ENCODE results near the gene MICALL2.

Gene MICALL2

GRCh38 chr7:1458683-1459511 is at the start of gene MICALL2:
MICALL2 (minus strand) TSS chr7:1459470; CDS start chr7:1459326, 144 bp downstream.
- peak; percentile 22 for DNase-seq

DNA sequence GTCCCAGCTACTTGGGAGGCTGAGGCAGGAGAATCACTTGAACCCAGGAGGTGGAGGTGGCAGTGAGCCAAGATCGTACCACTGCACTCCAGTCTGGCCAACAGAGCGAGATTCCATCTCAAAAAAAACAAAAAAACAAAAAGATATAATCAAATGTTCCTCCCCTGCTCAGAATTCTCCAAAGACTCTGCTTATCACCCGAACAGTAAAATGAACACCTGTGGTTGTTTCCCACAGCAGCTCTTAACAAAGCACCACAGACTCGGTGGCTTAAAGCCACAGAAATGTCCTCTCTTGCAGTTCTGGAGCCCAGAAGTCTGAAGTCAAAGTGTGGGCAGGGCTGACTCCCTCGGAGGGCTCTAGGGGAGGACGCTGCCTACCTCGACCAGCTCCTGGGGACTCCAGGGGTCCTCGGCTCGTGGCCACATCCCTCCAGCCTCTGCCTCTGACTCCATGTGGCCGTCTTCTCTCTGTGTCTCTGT is 49.0 kb upstream of the MICALL2 start:
- no peak for DNase-seq

DNA sequence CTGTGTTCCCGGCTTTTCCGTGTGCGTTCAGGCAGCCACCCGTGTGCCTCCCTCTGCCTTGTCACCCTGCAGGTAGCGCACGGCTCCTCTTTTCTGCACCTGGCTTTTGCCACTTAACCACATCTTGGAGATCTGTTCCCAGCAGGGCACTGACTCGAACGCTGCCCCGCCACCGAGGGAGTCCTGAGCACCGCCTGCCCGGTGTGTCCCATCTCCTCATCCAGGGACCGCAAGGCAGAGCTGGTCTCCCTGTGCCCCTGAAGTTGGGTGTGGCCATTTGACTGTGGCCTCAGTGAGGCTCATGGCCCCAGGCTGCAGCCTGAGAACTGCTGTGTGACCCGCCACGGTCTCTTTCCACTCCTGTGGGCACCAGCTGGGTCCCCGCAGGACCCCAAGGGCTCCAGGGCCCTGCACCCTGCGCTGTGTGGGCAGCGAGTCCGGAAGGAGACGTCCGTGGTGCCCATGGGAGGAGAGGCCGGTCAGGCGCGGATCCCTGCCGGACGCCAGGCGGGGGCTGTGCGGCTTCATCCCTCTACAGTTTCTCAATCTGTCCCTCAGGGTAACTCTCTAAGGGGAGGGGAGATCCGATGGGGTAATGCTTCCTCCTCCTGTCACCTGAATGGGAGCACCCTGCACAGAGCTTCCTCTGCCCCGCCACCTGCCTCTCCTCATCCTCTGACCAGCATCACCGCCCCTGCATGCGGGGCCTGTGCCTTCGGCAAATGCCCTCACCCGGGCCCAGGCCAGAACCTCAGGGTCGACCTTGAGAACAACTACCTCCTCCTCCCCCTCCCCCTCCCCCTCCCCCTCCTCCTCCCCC is 46.7 kb upstream of the MICALL2 start:
- DNase-seq = no peak

- peak; percentile 85 for DNase-seq
Observed at GRCh38 chr7:1503816-1504775, 44.8 kb upstream of the MICALL2 start, which contains the start of gene INTS1. INTS1 (minus strand) TSS chr7:1504389; CDS start chr7:1503960, 429 bp downstream.

DNA sequence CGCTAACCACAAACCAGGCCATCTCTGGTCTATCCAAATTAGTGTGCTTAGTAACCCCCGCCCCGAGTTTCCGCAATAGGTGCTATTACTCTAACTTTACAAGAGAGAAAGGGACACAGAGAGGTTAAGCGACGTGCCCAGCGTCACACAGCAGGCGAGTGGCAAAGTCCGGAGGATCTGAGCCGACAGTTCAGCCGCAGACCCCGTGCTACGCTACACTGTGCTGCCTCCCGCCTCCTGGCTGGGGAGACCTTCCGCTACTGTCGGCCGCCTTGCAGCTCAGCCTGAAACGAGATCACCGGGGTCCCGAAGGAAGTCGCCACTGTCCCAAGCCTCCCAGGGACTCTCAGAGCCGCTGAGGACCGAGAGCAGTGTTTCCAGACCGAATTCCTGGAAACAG is 44.1 kb upstream of the MICALL2 start:
- no peak for DNase-seq

DNA sequence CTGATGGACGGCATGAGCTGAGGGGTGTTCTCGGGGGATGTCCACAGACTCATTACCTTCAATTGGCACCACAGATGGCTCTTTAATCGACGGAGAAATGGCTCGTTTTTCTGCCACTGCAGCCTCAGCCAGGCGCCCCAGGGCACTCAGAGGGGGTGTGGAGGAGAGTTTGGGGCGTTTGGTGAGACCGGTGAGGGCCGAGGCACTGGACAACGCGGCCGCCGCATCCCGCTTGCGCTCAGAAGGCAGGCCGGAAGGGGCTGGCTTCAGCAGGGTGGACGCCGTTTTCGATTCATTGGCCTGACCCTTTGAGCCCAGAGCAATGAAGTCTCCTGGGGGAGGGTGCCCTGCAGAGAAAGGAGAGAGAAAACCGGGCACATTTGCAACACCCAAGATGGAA is 43.6 kb upstream of the MICALL2 start:
- DNase-seq = no peak

GRCh38 chr7:1501487-1502270 is 42.4 kb upstream of the MICALL2 start:
- DNase-seq = no peak

DNA sequence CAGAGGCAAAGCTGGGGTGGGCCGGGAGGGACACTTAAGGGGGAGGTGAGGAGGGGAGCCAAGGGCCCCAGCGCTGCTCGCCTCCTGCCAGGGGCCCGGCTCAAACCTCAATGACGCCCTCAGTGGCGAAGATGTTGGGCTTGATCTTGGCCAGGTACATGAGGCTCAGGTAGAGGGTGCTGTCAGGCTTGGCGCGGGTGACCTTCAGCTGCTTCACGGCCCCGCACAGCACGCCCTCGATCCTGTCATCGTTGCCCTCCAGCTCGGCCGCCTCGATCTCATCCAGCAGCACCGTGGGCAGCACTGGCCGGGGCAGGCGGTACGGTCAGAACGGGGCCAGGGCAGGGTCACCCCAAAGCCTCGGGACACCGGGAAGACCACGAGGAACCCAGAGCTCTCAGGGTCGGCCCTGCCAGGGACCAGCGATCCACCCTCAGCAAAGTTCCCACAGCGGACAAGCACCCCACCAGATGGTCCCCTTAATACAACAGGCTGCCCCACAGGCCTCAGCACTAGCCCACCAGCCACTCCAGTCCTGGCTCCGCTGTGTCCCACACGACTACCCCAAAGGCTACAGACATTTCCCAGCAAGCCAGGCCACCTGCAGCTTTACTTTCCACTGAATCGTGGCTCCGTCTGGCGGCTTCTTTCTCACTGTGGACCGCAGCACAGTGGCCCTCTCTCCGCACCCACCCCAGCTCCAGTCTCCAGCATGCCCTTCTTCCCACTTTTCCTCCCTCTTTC is 41.0 kb upstream of the MICALL2 start:
- DNase-seq = no peak

DNA sequence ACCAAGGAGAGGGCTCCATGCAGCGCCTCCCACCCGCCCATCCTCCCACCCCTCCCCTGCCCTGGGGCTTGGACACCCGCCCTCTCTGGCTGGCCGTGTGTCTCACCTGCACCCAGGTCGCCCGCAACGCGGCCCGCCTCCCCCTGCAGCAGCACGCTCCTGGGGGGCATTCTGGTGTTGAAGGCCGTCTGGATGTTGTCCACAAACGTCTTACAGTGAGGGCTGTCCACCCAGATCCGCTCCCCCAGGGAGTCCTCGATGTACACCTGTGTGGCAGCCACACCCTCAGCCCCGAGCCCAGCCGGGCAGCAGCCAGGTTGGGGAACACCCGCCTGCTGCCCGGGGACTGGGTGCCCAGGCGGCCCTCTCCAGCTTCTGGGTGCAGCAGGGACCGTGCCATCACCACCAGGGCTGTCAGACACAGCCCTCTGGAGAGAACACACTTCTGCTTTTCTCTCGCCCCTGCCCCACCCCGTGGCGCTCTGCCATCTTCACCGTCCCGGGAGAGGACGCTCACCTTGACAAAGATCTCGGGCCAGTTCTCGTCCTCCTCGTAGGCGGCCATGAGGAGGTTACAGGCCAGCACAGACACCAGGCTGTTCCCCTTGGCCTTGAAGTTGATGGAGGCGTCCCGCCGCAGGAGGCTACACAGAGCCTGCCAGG is 40.2 kb upstream of the MICALL2 start:
- DNase-seq = no peak

- no peak for DNase-seq
Observed at GRCh38 chr7:1498370-1499305, 39.4 kb upstream of the MICALL2 start.

DNA sequence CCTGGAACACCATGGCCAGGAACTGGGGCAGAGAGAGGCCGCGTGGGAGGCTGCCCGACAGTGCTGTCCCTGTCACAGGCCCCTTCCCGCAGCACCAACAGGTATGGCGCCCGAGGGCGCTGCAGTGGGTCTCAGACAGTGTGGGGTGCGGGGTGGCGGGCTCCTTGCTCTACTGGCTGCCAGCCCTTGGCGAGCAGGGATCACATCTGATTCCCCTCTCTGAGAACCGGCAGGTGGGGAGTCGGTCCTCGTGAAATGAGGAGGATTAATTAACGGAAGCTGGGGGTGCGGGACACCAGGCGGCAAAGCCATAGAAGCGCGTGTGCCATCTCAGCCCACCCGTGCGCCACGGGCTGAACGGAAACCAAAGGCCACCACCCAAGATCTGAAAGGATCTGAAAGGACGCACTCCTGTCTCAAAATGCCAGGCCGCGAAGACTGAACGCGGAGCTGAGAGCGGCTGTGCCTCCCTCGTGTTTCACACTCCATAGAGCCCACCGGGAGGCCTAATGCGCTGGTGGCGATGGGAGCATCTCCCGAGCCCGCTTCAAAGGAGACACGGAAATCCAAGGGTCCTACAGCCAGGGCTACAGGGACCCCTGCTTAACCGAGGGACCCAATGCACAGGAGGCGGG is 38.1 kb upstream of the MICALL2 start:
- no peak for DNase-seq

GRCh38 chr7:1496531-1497292 is 37.4 kb upstream of the MICALL2 start:
- no peak for DNase-seq

DNA sequence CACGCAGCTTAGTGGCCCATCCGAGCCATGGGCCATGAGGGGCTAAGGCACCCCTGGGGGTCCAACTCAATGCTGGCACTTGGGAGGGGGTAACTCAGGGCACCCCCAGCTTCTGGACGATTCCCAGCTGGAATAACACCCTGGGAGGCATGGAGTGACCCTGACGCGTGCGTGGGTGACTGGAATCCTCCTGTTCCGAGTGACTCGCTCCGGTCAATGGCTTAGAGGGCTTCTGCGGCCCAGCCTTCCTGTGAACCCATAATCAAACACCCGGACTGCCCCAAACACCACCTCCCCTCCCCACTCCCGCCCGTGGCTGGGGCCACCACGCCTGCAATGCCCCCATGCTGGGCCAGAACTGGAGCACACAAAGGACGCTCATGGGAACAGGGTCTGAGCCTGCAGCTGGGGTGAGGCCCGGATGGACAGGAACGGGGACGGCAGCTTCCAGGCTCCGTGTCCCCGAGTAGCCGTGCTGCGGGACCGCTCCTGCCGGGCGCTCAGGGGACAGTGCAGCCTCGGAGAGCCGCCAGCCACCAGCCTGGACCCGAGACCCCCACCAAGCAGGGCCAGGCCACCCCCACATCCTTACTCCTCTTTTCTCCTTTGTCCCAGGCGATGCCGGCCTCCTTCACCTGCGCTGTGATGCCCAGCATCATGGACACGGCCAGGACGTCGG is 36.4 kb upstream of the MICALL2 start:
- DNase-seq = no peak

DNA sequence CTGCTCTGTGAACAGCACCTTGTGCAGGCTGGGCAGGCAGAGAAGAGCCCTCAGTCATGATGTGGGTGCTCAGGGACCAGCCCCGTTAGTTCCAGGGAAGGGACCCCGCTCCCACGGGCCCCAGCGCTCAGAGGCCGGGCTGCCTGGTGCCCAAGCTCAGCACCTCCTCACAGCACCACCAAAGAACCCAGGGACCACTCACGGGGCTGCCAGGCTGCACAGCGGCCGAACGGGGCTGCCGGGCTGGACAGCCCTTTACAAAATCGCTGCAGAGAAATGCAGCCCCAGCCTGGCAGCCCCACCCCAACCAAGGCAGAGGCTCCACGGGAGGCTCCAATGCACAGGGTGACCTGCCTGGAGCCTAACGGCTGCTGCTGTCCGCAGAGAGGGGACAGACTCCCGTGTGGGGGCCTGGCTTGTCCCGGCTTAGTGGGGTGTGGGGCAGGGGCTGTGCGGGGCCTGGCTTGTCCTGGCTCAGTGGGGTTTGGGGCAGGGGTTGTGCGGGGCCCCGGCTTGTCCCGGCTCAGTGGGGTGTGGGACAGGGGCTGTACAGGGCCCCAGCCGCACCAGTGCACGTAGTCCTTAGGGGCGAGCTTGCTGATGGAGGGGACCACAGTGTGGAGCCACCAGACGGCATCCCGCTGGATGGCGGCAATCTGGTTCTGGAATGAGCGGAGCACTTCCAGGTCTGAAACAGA is 35.7 kb upstream of the MICALL2 start:
- no peak for DNase-seq

- DNase-seq = no peak
Observed at GRCh38 chr7:1494447-1494846, 35.2 kb upstream of the MICALL2 start.

DNA sequence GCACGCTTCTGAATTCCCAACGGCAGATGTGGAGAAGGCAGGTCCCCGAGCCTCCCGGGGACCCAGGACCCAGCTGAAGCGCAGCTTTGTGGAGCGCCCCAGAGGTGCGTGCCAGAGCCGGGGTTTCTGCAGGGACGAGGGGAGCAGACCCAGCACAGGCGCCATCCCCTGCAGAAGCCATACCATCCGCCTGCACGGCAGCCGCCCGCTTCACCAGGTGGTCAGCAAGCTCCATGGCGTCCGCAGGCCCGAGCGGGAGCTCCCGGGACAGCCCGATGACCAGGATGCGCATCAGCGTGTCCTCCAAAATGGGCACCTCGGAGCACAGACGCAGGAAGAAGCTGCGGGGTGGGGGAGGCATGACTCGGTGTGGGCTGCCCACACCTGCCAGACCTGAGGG is 34.3 kb upstream of the MICALL2 start:
- no peak for DNase-seq

- DNase-seq = no peak
Observed at GRCh38 chr7:1493129-1493528, 33.9 kb upstream of the MICALL2 start.

Data from activated CD4-positive, alpha-beta T cell treated with anti-CD3 and anti-CD28 coated beads, Interleukin-2, amount 50 U/mL, for 1 hour (primary cell).